GM19372 (cell line): ENCODE results near the gene ST6GALNAC6.
"Not testable (repeated sequence)": the region's sequence is repeated elsewhere in the genome, so short reads cannot be mapped to it uniquely, and the experiment has no call there.

Source experiments
- ATAC-seq: cut with Tn5 transposase; IDR thresholded peaks from one replicate; pipeline ENCODE4 v1.9.1; 2021; ENCODE audit warnings: mild to moderate bottlenecking, low read depth, moderate library complexity; ENCODE audit not compliant: unreplicated experiment

Gene ST6GALNAC6

DNA sequence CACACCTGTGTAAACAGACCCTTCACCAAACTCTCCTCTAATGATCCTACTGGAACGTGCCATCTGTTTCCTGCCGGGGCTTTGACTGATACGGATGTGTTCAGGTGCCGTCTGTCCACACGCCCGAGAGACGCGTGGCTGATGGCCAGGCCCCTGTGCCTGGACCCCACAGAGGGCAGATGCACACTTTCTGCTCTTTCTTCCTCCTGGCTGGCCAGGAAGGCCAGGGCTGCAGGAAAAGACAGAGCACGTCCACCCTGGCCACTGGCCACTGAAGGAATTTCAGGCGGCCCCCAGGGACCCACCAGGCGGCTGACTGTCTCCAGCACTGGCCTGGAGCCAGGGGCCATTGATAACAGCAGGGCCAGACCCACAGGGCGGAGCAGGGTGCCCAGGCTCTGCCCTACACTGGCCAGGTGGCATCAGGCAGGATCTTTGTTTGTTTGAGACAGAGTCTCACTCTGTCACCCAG is 41.3 kb downstream of the ST6GALNAC6 start:
- no peak for ATAC-seq

GRCh38 chr9:127857278-127857677 is 42.1 kb downstream of the ST6GALNAC6 start:
- no peak for ATAC-seq

- no peak for ATAC-seq
Observed at GRCh38 chr9:127856729-127857116, 42.7 kb downstream of the ST6GALNAC6 start.

GRCh38 chr9:127856094-127856728 is 43.2 kb downstream of the ST6GALNAC6 start:
- ATAC-seq = no peak

DNA sequence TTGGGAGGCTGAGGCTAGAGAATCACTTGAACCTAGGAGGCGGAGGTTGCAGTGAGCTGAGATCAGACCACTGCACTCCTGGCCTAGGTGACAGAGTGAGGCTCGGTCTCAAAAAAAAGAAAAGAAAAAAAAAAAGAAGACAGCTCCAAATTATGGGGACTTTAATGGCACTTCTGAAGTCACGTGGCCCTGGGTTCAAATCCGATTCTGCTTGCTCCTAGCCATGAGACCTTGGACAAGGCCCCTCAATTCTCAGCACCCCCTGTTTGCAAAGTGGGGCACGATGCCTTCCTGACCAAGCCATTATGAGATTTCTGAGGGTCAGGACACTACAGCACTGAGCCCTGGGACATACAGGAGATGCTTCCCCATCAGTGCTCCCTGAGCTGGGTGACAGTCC is 43.9 kb downstream of the ST6GALNAC6 start:
- ATAC-seq = no peak

DNA sequence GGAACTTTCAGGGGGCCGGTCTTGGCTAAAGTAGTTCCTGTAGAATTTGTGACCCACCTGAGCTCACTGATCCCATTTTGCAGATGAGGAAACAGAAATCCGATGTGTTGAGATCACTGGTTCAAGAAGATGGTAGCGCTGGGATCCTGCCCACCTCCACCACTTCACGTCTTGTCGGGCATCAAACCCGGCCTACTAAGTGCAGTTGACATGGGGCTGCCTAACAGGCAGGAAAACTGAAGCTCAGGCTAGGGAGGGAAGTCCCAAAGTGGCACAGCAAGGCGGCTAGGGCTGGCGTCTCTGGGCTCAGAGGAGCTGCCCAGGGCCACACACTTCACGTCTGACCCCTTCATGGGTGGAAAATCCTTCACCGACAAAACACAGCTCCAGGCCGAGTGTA is 44.4 kb downstream of the ST6GALNAC6 start:
- no peak for ATAC-seq

- no peak for ATAC-seq
Observed at GRCh38 chr9:127854184-127854806, 45.1 kb downstream of the ST6GALNAC6 start, which contains the start of gene ENG. TSS of gene ENG (minus strand) at chr9:127854658. CDS start at chr9:127854355, 303 bp downstream.

- ATAC-seq = no peak
Observed at GRCh38 chr9:127853312-127854183, 45.9 kb downstream of the ST6GALNAC6 start.

- ATAC-seq = no peak
Observed at GRCh38 chr9:127852829-127853228, 46.6 kb downstream of the ST6GALNAC6 start.

GRCh38 chr9:127850286-127850830 is 49.0 kb downstream of the ST6GALNAC6 start:
- ATAC-seq = no peak

GRCh38 chr9:127848756-127849504 is 50.5 kb downstream of the ST6GALNAC6 start:
- no peak for ATAC-seq

DNA sequence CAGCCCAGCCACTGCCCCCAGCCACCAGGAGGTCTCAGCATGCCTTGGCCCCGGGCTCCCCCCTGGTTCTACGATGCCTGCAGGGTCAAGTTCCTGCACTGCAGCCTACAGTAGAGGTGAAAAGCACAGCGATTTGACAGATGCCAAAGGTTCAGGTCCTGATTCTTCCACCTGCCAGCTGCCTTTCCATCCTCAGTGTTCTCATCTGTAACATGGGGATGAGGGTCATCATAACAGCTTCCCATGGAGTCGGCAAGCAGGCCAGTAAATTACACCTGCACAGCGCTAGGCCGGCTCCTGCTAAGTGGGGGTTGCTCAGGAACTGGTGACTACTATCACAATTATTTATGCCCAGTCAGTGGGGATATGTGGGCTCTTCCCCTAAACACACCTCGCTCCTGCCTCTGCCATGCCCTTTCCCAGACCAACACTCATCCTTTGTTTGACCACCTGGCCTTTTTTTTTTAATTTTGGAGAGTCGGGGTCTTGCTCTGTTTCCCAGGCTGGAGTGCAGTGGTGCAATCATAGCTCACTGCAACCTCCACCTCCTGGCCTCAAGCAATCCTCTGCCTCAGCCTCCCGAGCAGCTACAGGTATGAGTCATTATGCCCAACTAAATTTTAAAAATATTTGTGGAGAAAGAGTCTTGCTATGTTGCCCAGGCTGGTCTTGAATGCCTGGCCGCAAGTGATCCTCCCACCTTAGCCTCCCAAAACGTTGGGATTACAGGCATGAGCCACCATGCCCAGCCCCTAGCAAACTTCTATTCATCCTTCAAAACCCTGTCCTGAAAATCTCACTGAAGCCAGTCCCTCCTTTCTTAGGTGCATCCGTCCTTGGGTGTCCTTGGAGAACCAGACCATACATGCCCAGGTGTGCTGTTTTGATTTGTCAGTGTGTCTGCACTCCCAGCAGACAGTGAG is 51.3 kb downstream of the ST6GALNAC6 start:
- ATAC-seq = no peak

DNA sequence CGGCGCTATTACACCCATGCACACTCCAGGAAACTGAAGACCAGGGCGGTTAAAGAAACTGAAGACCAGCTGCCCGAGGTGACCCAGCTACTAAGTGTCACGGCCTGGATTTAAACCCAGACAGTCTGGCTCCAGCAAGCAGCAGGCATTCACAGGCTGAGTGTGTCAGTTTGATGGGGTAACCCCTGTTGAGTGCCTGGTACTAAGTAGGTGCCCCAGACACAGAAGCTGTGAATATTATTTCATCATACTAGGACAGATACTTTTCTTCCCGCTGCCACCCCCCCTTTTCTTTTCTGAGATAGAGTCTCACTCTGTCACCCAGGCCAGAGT is 52.3 kb downstream of the ST6GALNAC6 start:
- no peak for ATAC-seq

DNA sequence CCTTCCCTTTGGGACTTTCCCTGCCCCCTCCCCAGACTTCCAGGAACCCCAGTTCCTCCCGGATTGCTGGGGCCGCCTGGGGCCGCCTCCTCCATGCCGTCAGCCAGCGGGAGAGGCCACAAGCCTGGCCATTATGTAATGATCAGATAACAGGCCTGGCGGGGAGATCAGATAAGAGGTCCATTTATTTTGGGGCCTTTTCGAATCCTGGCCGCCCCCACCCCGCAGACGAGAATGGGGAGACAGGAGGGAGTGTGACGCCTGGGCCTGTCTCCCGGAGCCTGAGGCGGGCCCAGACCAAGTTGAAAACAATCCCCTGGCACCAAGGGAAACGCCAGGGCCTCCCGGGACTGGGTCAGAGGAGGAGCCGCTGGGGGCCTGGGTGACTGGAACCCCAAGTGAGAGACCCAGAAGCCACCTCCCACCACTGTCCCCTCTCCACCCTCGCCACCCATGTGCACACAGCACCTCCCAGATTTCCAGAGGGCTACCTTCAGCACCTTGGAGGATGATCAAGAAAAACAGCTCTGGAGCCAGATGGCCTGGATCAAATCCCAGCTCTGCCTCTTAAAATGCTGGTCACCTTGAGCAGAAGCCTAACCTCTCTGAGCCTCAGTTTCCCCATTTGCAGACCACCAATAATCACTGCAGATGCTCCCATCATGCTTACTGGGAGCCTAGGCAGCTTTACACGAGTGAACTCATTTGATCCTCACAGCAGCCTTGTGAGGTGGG is 52.8 kb downstream of the ST6GALNAC6 start:
- no peak for ATAC-seq

GRCh38 chr9:127845619-127846018 is 53.8 kb downstream of the ST6GALNAC6 start:
- ATAC-seq = not testable (repeated sequence)

DNA sequence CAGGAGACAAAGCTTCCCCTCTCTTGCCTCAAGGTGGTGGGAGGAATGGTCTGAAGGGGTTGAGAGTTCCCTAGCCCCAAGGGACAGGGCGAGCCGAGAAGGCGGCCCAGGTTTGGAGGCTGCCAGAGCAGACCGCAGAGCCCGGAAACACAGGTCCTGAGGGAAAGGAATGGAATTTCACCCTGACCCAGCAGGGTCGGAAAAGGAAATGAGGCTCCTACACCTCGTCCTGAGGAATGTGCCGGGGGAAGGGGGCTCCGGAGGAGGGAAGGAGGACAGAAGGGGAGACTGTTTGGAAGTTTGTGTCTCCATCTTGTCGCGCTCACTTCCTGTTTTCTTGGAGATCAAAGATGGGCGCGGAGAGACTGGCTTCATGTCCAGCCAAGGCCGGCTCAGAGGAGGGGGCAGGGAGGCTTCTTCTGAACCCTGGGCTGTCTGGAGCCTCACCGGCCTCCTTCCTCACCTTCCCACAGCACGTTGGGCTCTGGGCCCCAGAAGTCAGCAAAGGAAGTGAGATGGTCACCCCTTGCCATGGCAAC is 54.5 kb downstream of the ST6GALNAC6 start:
- no peak for ATAC-seq

DNA sequence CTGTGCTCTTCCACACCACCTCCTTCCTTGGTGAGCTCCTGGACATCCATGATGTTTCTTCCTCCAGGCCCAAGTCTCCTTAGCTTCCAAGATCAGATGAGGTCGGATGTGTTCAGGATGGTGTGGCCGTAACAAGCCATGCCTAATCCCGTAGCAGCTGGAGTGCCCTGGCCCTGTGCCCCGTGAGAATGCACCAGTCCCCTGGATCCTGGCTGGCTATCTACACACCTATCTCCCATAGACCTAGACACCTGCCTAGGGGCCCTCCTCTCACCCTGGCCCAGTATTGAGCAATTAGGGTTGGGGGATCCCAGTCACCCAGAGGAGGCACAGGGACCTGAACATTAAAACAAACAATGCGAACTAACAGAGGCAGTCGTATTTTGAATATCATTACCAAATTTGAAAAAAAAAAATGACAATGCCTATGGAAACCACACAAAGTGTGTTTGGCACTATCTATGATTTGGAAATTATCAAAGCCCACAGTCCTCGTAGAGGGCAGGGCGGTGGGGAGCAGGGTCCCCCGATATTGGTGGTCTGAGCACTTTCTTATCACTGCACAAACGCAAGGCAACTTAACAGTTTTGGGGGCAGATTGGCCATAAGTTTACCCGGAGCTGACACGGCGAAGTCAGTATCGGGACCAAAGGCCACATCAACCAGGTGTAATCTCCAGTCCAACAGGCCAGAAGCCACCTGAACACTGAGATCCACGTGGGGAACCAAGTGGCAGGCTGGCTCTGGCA is 58.1 kb downstream of the ST6GALNAC6 start:
- ATAC-seq = no peak
